OCI-LY7 (cell line): Measurements from ENCODE around the gene NTN3.

Experiments used
- EZH2phosphoT487 ChIP-seq: fragments of 200-600 bp; sonication (generic); IDR thresholded peaks from 2 replicates; pipeline ENCODE4 v1.6.1; 2018; ENCODE audit warnings: low read depth, borderline replicate concordance, mild to moderate bottlenecking, mixed run types, antibody characterized with exemption, low read length, moderate library complexity, mixed read lengths
- TF ChIP-seq, protein P1 (sequence below): fragments of 200-600 bp; sonication (generic); conservative IDR thresholded peaks from 2 replicates; pipeline ENCODE4 v1.5.1; 2014; ENCODE audit warnings: mild to moderate bottlenecking, antibody characterized with exemption, low read length, moderate library complexity, mixed read lengths

DNA sequence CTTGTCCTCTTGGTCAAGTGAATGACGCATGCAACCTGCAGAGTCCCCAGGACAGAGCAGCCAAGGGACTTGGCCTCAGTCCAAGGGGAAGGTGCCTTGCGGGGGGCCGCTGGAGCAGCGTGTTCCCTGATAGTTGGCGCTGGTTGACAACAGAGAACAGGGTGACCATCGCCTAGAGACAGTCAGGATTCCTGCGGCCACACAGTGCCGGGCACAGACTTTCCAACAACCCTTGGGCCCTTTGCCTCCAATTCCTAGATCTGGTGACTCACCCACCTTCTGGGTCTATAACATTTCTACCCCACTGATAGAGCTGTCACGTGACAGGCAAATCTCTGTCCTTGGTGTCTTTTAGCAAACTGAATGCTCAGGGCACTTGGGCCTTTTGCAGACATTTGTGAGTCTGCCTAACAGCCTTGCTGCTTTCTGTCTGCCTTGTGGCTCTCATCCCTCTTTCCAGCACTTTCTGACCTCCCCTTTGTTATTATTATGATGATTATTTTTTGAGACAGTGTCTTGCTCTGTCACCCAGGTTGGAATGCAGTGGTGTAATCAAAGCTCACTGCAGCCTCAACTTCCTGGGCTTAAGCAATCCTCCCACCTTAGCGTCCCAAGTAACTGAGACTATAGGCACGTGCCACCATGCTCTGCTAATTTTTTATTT lies 23.0 kb upstream of the NTN3 start:
- TF ChIP-seq, protein P1, sequence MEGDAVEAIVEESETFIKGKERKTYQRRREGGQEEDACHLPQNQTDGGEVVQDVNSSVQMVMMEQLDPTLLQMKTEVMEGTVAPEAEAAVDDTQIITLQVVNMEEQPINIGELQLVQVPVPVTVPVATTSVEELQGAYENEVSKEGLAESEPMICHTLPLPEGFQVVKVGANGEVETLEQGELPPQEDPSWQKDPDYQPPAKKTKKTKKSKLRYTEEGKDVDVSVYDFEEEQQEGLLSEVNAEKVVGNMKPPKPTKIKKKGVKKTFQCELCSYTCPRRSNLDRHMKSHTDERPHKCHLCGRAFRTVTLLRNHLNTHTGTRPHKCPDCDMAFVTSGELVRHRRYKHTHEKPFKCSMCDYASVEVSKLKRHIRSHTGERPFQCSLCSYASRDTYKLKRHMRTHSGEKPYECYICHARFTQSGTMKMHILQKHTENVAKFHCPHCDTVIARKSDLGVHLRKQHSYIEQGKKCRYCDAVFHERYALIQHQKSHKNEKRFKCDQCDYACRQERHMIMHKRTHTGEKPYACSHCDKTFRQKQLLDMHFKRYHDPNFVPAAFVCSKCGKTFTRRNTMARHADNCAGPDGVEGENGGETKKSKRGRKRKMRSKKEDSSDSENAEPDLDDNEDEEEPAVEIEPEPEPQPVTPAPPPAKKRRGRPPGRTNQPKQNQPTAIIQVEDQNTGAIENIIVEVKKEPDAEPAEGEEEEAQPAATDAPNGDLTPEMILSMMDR = no peak
- no peak for TF ChIP-seq EZH2phosphoT487
